ENCODE results near the gene SRL.

GRCh38 chr16:4266372-4266771 is 24.5 kb upstream of the SRL start:
- TF ChIP-seq CTCF (conservative IDR thresholded peaks at IDR 0.05; ENCODE audit: low read depth, low read length) (no peak), EZH2 (IDR thresholded peaks at IDR 0.05; ENCODE audit: low read length, unreplicated experiment) (no peak), EZH2phosphoT487 (IDR thresholded peaks at IDR 0.05; ENCODE audit: borderline replicate concordance, low read length) (no peak)

Measured in PC-3 (cell line).